GM12873 (cell line): Measurements from ENCODE around the gene CLSTN2.

Source experiments
- TF ChIP-seq, protein P1 (sequence below): IDR thresholded peaks from 2 replicates; pipeline ENCODE4 v1.5.1; 2012; ENCODE audit warnings: low read depth, mild to moderate bottlenecking, moderate library complexity, low read length, control low read depth; ENCODE audit not compliant: insufficient read depth; ENCODE audit errors: missing control alignments

Gene CLSTN2

GRCh38 chr3:140378571-140379340, 443.8 kb downstream of the CLSTN2 start:
- TF ChIP-seq, protein P1, sequence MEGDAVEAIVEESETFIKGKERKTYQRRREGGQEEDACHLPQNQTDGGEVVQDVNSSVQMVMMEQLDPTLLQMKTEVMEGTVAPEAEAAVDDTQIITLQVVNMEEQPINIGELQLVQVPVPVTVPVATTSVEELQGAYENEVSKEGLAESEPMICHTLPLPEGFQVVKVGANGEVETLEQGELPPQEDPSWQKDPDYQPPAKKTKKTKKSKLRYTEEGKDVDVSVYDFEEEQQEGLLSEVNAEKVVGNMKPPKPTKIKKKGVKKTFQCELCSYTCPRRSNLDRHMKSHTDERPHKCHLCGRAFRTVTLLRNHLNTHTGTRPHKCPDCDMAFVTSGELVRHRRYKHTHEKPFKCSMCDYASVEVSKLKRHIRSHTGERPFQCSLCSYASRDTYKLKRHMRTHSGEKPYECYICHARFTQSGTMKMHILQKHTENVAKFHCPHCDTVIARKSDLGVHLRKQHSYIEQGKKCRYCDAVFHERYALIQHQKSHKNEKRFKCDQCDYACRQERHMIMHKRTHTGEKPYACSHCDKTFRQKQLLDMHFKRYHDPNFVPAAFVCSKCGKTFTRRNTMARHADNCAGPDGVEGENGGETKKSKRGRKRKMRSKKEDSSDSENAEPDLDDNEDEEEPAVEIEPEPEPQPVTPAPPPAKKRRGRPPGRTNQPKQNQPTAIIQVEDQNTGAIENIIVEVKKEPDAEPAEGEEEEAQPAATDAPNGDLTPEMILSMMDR, result no peak

- TF ChIP-seq, protein P1, result no peak
These were observed 449.2 kb downstream of the CLSTN2 start for GRCh38 chr3:140384028-140384771.

GRCh38 chr3:140384876-140385275, 449.9 kb downstream of the CLSTN2 start:
- TF ChIP-seq, protein P1, result no peak

GRCh38 chr3:140386357-140387100, 451.5 kb downstream of the CLSTN2 start:
- TF ChIP-seq, protein P1, result no peak

DNA sequence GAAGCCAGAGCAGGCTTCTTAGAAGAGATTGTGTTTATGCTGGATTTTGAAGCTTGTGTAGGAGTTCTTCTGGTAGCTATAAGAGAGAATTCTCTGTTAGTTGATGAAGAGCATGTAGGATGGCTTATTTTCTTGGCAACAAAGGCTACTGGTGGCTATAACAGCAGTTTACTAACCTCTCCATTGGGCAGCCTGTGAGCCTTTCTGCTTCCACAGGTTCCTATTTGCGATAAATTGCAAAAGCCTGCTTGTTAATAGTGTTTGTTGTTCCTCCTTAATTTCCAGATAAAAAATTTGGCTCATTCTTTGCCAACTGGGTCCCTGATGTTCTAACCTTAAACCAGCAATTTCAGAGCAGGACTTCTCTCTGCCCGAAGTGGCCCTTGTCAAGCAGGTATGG, 452.3 kb downstream of the CLSTN2 start:
- TF ChIP-seq, protein P1, result no peak

DNA sequence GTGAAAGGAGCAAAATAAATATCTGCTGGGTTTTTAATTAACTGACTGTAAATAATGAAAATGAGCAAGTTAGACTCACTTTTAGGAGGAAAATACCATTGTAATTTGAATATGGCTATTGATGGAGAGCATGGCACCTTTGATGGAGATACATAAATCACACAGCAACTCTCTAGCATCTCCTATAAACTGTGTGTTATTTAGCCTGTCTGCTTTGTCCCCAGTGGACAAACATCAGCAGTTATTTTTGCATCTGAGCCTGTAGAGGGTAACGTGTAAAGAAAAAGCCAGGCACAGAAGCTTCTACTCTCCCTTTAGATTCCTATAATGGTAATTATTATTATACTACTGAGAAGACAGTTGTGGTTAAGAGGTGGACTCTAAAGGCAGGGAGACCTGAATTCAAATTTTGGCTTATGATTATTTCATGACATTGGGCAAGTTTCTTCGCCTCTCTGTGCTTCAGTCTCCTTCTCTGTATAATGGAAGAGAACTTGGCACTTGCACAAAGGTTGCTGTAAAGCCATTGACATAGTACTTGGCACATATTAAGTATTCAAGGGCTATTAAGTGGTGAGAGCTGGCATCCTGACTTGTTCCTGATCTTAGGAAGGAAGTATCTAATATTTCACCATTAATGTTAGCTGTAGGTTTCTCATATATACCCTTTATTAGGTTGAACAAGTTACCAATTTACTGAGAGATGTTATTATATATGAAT, 453.4 kb downstream of the CLSTN2 start:
- TF ChIP-seq, protein P1, result no peak
